GM23338 (cell line): ENCODE results near the gene DLG2.

Source experiments
- CREB1 ChIP-seq: fragments of 250-450 bp; sonication (Bioruptor Pico); IDR thresholded peaks from 2 replicates; pipeline ENCODE4 v1.5.0; 2020; ENCODE audit warnings: low read depth, mild to moderate bottlenecking, moderate library complexity
- EZH2 ChIP-seq: fragments of 200-600 bp; sonication (generic); IDR thresholded peaks from one replicate; pipeline ENCODE4 v1.8.0; 2017; ENCODE audit warnings: antibody characterized with exemption, mild to moderate bottlenecking, low read depth; ENCODE audit not compliant: unreplicated experiment
- EZH2phosphoT487 ChIP-seq: fragments of 200-600 bp; sonication (generic); IDR thresholded peaks from one replicate; pipeline ENCODE4 v1.8.1; 2018; ENCODE audit warnings: antibody characterized with exemption; ENCODE audit not compliant: unreplicated experiment
- JUNB ChIP-seq: IDR thresholded peaks from one replicate; pipeline ENCODE4 v1.6.1; 2016; ENCODE audit warnings: antibody characterized with exemption; ENCODE audit not compliant: unreplicated experiment
- NANOG ChIP-seq: IDR thresholded peaks from 2 replicates; pipeline ENCODE4 v1.6.1; 2016; ENCODE audit warnings: antibody characterized with exemption, borderline replicate concordance
- POLR2AphosphoS5 ChIP-seq: IDR thresholded peaks from 2 replicates; pipeline ENCODE4 v1.6.1; 2016; ENCODE audit warnings: antibody characterized with exemption, low read depth
- STAT1 ChIP-seq: IDR thresholded peaks from one replicate; pipeline ENCODE4 v1.6.1; 2016; ENCODE audit warnings: antibody characterized with exemption; ENCODE audit not compliant: unreplicated experiment
- ZNF114 ChIP-seq: fragments of 250-450 bp; sonication (Bioruptor Pico); IDR thresholded peaks from 2 replicates; pipeline ENCODE4 v1.5.0; 2020; ENCODE audit warnings: mild to moderate bottlenecking, moderate library complexity
- ZNF331 ChIP-seq: fragments of 250-450 bp; sonication (Bioruptor Pico); IDR thresholded peaks from 2 replicates; pipeline ENCODE4 v1.5.0; 2020; ENCODE audit warnings: low read depth, mild to moderate bottlenecking, moderate library complexity
- TF ChIP-seq, protein P1 (sequence below), 2 experiments: fragments of 200-600 bp in 1 of 2; sonication (generic) in 1 of 2; conservative IDR thresholded peaks; 2 replicates each; pipeline versions ENCODE4 v1.5.1 to v1.6.1; 2016 to 2017; ENCODE audit warnings: antibody characterized with exemption in 2 of 2, low read depth in 2 of 2, mild to moderate bottlenecking in 2 of 2, moderate library complexity in 1 of 2
- TF ChIP-seq, protein P2 (sequence below): IDR thresholded peaks from 2 replicates; pipeline ENCODE4 v1.6.1; 2016; ENCODE audit warnings: antibody characterized with exemption
- TF ChIP-seq, protein P3 (sequence below): IDR thresholded peaks from one replicate; pipeline ENCODE4 v1.6.1; 2018; ENCODE audit warnings: antibody characterized with exemption; ENCODE audit not compliant: unreplicated experiment
- TF ChIP-seq, protein P4 (sequence below): fragments of 250-450 bp; sonication (Bioruptor Pico); IDR thresholded peaks from 2 replicates; pipeline ENCODE4 v1.5.0; 2020; ENCODE audit warnings: mild to moderate bottlenecking, moderate library complexity

DNA sequence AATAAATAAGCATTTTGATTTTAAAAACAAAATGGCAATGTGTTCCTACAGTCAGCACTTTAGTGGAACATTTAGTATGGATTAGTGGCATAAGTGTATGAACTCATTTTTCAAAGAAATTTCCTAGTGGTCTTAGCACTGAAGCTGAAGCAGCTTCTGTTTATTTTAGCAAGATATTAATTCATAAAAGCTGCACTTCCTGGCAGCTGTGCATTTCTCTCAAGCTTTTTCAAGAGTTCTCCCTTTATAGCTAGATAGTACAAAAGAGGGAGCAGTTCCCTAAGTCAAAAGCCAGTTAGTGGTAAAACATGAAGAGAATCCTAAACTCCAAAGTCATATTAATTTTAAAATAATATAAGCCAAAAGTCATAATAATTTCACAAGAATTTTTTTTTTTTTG, 1304.9 kb downstream of the DLG2 start:
- TF ChIP-seq, protein P1, sequence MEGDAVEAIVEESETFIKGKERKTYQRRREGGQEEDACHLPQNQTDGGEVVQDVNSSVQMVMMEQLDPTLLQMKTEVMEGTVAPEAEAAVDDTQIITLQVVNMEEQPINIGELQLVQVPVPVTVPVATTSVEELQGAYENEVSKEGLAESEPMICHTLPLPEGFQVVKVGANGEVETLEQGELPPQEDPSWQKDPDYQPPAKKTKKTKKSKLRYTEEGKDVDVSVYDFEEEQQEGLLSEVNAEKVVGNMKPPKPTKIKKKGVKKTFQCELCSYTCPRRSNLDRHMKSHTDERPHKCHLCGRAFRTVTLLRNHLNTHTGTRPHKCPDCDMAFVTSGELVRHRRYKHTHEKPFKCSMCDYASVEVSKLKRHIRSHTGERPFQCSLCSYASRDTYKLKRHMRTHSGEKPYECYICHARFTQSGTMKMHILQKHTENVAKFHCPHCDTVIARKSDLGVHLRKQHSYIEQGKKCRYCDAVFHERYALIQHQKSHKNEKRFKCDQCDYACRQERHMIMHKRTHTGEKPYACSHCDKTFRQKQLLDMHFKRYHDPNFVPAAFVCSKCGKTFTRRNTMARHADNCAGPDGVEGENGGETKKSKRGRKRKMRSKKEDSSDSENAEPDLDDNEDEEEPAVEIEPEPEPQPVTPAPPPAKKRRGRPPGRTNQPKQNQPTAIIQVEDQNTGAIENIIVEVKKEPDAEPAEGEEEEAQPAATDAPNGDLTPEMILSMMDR (conservative IDR thresholded peaks at IDR 0.05; ENCODE audit: low read depth in 2 of 2), result no peak
- no peak for TF ChIP-seq EZH2phosphoT487
- TF ChIP-seq JUNB, result no peak
- no peak for TF ChIP-seq POLR2AphosphoS5
- no peak for TF ChIP-seq EZH2
- TF ChIP-seq, protein P2, sequence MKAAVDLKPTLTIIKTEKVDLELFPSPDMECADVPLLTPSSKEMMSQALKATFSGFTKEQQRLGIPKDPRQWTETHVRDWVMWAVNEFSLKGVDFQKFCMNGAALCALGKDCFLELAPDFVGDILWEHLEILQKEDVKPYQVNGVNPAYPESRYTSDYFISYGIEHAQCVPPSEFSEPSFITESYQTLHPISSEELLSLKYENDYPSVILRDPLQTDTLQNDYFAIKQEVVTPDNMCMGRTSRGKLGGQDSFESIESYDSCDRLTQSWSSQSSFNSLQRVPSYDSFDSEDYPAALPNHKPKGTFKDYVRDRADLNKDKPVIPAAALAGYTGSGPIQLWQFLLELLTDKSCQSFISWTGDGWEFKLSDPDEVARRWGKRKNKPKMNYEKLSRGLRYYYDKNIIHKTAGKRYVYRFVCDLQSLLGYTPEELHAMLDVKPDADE, result no peak
- TF ChIP-seq, protein P3, sequence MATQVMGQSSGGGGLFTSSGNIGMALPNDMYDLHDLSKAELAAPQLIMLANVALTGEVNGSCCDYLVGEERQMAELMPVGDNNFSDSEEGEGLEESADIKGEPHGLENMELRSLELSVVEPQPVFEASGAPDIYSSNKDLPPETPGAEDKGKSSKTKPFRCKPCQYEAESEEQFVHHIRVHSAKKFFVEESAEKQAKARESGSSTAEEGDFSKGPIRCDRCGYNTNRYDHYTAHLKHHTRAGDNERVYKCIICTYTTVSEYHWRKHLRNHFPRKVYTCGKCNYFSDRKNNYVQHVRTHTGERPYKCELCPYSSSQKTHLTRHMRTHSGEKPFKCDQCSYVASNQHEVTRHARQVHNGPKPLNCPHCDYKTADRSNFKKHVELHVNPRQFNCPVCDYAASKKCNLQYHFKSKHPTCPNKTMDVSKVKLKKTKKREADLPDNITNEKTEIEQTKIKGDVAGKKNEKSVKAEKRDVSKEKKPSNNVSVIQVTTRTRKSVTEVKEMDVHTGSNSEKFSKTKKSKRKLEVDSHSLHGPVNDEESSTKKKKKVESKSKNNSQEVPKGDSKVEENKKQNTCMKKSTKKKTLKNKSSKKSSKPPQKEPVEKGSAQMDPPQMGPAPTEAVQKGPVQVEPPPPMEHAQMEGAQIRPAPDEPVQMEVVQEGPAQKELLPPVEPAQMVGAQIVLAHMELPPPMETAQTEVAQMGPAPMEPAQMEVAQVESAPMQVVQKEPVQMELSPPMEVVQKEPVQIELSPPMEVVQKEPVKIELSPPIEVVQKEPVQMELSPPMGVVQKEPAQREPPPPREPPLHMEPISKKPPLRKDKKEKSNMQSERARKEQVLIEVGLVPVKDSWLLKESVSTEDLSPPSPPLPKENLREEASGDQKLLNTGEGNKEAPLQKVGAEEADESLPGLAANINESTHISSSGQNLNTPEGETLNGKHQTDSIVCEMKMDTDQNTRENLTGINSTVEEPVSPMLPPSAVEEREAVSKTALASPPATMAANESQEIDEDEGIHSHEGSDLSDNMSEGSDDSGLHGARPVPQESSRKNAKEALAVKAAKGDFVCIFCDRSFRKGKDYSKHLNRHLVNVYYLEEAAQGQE, result no peak
- no peak for TF ChIP-seq ZNF114 (CRISPR knock-in tag)
- no peak for TF ChIP-seq CREB1 (CRISPR knock-in tag)
- TF ChIP-seq ZNF331 (CRISPR knock-in tag), result no peak
- TF ChIP-seq, protein P4, sequence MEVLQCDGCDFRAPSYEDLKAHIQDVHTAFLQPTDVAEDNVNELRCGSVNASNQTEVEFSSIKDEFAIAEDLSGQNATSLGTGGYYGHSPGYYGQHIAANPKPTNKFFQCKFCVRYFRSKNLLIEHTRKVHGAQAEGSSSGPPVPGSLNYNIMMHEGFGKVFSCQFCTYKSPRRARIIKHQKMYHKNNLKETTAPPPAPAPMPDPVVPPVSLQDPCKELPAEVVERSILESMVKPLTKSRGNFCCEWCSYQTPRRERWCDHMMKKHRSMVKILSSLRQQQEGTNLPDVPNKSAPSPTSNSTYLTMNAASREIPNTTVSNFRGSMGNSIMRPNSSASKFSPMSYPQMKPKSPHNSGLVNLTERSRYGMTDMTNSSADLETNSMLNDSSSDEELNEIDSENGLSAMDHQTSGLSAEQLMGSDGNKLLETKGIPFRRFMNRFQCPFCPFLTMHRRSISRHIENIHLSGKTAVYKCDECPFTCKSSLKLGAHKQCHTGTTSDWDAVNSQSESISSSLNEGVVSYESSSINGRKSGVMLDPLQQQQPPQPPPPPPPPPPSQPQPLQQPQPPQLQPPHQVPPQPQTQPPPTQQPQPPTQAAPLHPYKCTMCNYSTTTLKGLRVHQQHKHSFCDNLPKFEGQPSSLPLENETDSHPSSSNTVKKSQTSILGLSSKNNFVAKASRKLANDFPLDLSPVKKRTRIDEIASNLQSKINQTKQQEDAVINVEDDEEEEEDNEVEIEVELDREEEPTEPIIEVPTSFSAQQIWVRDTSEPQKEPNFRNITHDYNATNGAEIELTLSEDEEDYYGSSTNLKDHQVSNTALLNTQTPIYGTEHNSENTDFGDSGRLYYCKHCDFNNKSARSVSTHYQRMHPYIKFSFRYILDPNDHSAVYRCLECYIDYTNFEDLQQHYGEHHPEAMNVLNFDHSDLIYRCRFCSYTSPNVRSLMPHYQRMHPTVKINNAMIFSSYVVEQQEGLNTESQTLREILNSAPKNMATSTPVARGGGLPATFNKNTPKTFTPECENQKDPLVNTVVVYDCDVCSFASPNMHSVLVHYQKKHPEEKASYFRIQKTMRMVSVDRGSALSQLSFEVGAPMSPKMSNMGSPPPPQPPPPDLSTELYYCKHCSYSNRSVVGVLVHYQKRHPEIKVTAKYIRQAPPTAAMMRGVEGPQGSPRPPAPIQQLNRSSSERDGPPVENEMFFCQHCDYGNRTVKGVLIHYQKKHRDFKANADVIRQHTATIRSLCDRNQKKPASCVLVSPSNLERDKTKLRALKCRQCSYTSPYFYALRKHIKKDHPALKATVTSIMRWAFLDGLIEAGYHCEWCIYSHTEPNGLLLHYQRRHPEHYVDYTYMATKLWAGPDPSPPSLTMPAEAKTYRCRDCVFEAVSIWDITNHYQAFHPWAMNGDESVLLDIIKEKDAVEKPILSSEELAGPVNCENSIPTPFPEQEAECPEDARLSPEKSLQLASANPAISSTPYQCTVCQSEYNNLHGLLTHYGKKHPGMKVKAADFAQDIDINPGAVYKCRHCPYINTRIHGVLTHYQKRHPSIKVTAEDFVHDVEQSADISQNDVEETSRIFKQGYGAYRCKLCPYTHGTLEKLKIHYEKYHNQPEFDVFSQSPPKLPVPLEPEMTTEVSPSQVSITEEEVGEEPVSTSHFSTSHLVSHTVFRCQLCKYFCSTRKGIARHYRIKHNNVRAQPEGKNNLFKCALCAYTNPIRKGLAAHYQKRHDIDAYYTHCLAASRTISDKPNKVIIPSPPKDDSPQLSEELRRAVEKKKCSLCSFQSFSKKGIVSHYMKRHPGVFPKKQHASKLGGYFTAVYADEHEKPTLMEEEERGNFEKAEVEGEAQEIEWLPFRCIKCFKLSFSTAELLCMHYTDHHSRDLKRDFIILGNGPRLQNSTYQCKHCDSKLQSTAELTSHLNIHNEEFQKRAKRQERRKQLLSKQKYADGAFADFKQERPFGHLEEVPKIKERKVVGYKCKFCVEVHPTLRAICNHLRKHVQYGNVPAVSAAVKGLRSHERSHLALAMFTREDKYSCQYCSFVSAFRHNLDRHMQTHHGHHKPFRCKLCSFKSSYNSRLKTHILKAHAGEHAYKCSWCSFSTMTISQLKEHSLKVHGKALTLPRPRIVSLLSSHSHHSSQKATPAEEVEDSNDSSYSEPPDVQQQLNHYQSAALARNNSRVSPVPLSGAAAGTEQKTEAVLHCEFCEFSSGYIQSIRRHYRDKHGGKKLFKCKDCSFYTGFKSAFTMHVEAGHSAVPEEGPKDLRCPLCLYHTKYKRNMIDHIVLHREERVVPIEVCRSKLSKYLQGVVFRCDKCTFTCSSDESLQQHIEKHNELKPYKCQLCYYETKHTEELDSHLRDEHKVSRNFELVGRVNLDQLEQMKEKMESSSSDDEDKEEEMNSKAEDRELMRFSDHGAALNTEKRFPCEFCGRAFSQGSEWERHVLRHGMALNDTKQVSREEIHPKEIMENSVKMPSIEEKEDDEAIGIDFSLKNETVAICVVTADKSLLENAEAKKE (CRISPR knock-in tag), result no peak
- no peak for TF ChIP-seq NANOG
- no peak for TF ChIP-seq STAT1
